CD4-positive, alpha-beta T cell treated with Interleukin-2 at 100 ng/mL for 4 hours (primary cell): Measurements from ENCODE around the gene BRD1.
"Not testable (repeated sequence)": the region's sequence is repeated elsewhere in the genome, so short reads cannot be mapped to it uniquely, and the experiment has no call there.

Experiments
- DNase-seq: peaks from one replicate; pipeline ENCODE4 v3.0.0-alpha.2; 2020; ENCODE audit warnings: low spot score

Gene BRD1

GRCh38 chr22:49783926-49784629 is 43.6 kb downstream of the BRD1 start:
- no peak for DNase-seq

DNA sequence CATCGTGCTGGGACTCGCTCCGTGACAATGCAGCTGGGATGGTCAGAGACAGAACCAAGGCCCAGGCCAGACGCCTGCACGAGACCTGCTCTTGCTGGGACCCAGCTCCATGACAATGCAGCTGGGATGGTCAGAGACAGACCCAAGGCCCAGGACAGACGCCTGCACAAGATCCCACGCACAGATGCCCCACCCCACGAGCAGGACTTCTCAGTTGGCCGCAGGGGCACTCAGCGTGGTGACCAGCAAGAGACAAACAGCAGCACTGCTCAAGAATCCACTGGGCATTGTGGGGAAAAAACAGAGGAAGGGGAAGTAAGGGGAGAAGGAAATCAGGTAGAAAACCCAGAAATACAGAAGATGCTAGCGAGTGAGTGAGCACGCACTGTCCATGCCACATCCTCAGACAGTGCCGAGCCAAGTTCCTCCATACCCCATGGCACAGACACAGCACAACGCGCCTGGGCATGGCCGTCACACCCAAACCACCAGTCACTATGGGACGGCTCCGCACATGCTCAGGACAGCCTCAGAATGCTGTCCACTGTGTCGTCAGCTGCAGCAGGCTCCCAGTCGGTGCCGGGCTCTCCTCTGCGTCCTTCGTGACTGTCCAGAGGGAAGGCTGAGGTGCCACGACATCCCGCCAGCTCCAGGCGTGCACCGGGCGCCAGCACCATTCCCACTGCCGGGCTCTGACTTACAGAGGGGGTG is 44.5 kb downstream of the BRD1 start:
- no peak for DNase-seq

DNA sequence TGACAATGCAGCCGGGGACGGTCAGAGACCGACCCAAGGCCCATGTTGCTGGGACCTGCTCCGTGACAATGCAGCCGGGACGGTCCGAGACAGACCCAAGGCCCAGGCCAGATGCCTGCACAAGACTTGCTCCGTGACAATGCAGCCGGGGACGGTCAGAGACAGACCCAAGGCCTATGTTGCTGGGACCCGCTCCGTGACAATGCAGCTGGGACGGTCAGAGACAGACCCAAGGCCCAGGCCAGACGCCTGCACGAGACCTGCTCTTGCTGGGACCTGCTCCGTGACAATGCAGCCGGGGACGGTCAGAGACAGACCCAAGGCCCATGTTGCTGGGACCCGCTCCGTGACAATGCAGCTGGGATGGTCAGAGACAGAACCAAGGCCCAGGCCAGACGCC is 45.8 kb downstream of the BRD1 start:
- not testable (repeated sequence) for DNase-seq

- DNase-seq: no peak
Observed at GRCh38 chr22:49781289-49781782, 46.3 kb downstream of the BRD1 start.

DNA sequence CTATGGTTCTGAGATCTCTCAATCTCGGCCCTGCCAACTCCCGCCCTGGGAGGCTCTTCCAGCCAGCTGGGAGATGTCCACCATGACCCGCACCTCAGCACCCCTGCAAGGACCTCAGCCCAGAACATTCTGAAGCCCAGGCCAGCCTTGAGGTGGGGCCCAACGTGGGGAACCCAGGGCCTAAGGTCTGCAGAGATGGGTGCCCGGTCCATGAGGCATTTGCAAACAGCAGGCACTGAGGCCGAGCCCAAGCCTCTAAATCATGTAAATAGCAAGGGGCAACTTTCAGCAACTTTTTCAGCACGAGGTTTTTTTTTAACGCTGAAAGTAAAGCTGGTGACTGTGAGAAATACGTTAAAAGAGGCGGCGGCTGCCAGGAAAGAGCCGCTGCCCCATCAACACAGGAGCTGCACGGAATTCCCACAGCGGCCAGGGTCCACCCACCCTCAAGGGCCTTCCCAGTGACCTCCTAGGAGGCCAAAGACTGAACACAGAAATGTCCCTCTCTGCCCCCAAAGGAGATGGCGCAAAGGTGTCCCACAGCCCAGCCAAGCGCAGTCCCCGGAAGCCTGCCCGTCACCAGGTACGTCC is 46.9 kb downstream of the BRD1 start:
- DNase-seq: no peak

GRCh38 chr22:49779853-49780697 is 47.6 kb downstream of the BRD1 start:
- no peak for DNase-seq

DNA sequence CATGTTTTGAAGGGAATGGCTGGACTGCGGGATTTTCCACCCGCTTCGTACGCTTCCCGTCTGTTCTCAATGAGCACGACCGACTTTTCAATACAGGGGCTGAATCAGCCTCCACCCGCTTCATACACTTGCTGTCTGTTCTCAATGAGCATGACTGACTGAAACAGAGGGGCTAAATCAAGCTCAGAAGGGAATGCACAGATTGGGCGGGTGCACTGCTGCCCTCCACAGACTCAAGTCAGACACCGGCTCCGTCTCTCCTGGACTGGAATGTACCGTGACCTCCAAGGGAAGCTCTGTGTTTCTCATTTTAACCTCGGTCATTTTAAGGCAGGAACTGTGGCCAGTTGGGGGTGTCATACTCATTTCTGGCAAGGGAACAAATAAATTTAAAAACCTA is 48.5 kb downstream of the BRD1 start:
- no peak for DNase-seq

- DNase-seq: no peak
Observed at GRCh38 chr22:49777569-49778249, 50.0 kb downstream of the BRD1 start.

- no peak for DNase-seq
Observed at GRCh38 chr22:49776891-49777290, 50.8 kb downstream of the BRD1 start.

DNA sequence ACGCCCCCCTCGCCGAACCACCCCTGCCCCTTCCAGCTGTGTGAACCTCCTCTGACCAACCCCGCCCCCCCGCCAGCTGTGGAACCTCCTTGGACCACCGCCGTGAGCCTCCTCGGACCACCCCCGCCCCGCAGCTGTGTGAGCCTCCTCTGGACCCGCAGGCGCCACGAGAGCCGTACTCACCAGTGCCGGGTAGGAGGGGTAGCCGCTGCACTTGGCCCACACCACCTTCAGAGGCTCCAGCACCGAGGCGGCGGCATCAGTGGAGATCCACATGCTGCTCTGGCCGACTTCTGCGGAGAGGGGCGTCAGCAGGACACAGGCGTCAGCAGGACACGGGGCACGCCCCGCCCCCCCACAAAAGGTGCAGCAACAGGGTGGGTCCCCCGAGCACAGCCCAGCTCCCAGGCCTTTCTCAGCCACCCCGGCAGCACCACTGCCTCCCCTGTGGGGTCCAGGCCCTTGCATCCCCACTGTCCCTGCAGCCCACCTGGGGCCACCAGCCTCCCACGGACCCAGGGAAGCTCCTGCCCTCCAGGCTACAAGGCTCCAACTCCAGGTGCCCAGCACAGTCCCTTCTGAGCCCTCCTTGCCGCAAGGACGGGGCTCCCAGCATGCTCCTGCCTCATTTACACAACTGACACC is 51.7 kb downstream of the BRD1 start:
- DNase-seq: no peak

DNA sequence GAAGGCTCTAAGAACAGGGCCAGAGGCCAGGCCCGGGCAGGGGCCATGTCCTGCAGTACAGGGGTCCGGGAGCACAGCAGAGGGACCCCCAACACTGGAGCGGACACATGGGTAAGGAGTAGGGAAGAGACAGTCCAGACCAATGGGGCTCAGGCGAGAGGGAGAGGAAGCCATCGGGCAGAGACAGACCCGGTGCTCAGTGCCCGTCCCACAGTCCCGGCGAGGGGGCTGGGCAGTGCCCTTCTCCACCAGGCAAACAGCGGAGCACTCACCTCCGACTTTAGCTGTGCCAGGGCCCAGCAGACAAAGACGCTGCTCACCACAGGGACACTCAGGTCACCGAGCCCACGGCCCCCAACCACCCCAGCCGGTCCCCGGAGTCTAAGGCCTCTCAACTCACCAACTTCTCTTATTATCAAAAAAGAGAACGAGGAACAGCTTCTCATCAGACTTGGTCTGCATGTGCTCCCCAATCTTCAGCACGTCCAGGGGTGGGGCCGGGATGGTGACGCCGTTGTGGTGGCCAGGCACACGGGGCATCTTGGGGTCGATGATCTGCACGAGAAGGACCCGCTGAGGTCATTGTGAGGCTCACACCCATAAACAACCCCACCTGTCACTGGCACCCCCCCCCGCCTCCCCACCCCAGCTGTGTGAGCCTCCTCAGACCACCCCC is 52.3 kb downstream of the BRD1 start:
- no peak for DNase-seq

DNA sequence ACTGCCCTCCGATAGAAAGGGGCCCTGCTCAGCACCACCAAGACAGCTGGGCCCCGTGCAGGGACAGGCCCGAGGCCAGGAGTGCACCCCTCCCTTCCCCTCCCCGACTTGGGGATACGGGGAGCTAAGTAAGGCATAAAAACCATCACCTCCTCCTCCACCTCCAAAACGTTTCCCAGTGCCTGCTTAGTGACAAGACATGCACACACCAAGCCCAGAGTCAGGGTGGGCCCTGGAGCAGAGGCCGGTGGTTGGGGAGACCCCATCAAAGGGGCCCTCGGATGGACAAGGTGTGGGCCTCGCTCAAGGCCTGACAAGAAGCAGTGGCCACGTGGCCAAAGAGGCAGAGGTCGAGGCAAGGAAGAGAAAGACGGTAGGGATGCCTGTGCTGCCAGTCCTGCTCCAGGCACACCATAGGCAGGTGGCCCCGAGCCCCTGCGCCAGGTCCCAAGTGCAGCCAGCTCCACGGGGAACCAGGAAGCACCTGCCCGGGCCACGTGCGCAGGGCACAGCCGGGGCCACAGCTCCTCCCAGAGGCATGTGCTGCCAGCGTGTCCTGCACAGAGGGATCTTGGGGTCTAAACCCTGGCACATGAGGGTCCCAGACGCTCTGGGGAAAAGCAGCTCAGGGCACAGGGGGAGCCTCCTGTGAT is 53.0 kb downstream of the BRD1 start:
- DNase-seq: no peak

GRCh38 chr22:49774046-49774445 is 53.6 kb downstream of the BRD1 start:
- DNase-seq: no peak

DNA sequence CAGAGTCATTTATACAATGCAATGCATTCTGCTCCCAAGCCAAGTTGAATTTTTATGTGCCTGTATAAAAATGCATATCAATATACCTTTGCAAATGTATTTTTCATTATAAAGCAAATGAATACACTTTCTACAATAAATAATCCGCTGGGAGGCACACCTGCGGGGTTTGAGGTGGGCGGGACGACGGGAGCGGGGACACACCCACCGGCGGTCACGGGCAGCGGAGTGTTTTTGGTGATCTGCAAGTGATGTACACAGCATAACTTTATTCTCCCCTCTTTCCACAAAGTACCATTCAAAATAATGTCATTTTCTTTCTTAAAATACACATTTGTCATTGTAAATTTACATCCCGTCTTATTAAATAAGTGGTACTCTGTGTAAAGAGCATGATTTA is 54.1 kb downstream of the BRD1 start:
- no peak for DNase-seq

DNA sequence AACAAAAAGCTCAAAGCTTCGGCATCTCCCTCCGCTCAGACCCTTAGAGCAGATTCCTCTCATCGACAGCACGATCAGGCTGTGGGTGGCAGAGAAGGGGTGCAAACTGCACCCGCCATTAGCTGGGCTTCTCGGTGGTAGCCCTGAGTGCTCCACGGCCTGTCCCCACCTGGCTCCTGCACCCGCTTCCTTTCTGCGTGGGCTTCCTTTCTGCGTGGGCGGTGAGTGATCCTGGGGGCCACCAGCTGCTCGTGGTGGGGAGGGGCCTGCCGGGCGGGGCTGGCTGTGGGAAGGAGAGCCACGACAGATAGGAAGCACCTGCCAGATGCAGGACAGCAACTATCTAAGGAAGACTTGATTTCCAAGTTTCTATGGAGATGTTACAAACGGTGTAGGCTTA is 55.0 kb downstream of the BRD1 start:
- no peak for DNase-seq

DNA sequence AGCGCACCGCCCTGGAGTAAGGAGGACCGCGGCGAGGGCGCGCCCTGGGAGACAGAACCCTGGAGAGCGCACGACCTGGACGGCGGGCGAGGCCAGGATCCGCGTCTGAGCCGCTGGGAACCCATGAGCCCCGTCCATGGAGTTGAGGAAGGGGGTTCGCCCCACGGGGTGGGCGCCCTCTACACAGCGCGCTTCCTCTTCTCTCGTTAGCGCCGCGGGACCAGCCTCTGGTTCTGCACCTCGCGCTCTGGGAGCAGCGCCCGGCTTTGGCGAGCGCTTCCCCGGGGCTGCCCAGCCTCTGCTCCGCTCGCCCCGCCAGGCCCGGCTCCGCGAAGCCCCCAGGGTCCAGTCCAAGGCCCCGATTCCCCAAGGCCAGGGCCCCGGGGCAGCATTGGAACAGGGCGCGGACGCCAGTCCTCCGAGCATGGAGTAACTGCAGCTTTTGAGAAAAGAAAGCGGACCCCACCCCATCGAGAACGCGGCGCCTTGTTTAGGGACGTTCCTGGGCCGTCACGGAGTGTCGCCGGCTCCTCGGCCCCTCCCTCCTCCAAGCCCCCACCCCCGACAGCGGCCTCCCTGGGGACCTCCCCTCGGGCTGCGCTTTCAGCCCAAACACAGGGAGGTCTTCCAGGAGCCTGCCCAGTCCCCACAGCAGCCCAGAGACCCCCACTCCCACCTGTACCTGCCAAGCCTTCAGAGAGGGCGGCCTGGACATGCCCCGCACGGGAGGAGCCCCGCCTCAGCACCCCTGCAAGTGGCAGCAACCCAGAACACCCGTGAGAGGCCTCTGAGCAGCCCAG is 56.2 kb downstream of the BRD1 start:
- DNase-seq: no peak

DNA sequence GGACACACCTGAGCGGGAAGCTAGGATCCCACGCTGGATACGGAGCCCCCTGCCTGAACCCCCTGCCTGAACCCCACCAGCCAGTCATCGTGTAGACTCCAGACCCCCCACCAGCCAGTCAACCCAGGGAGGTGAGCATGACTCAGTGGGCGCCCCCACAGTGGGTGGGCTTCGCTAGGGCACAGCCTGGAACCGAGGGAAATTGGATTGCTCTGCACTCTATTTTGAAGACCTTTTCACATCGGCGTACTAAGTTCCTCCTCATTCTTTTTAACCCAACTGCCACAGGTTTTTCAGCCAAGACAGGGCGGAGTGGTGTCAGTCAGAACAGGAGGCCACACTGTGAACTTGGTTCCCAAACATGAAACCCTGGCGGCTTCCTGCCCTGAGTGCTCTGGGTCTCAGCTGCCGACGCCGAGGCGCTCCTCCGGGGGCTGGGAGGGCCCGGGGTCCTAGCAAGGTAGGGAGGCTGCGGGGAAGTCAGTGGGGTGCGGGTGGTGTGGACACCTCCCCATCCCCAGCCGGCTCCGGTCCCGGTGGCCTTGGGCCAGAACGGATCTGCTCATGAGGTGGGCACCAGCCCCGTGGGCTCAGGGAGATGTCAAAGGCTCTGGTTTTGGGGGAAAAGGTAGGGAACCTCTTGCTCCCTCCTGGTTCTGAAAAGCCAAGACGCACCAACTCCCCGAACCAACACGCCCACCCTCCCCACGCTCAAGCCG is 57.0 kb downstream of the BRD1 start:
- no peak for DNase-seq

GRCh38 chr22:49769691-49770546 is 57.8 kb downstream of the BRD1 start:
- no peak for DNase-seq
